OCI-LY7 (cell line): ENCODE results near the gene CXCL1. TPM values are rescaled to one million over a fixed set of nuclear protein-coding genes. Genes with fewer than 3 reads are reported as not detected.

ENCODE experiments used
- BruUV-seq: library from RNA; stranded (reverse); fragments of 400-500 nt; replicated peaks from 2 replicates; lab custom pipeline; 2021; lab: Mats Ljungman, UMichigan
- CTCF ChIA-PET: fragments of 300-600 bp; sonication (Branson Sonifier 250); formaldehyde crosslinking; loops from one replicate; lab custom pipeline; 2022; ENCODE audit warnings: antibody characterized with exemption; ENCODE audit not compliant: unreplicated experiment; lab: Charles Lee
- POLR2A ChIA-PET: fragments of 300-600 bp; sonication (Branson Sonifier 250); formaldehyde crosslinking; loops from one replicate; lab custom pipeline; 2022; ENCODE audit warnings: antibody characterized with exemption; lab: Charles Lee
- DNase-seq: peaks from one replicate; pipeline ENCODE4 v3.0.0-alpha.2; 2015; ENCODE audit warnings: low spot score
- H2AFZ ChIP-seq: fragments of 200-600 bp; sonication (generic), shearing (Covaris generic); 2 replicates; pipeline ENCODE4 v1.6.1; 2014; ENCODE audit warnings: mild to moderate bottlenecking, antibody characterized with exemption, low read length, moderate library complexity
- H3K27ac ChIP-seq: fragments of 200-600 bp; sonication (generic); 2 replicates; pipeline ENCODE4 v1.5.1; 2014; ENCODE audit warnings: mixed run types, low read depth, mild to moderate bottlenecking, moderate library complexity, low read length, inconsistent platforms; ENCODE audit not compliant: poor library complexity, severe bottlenecking
- H3K36me3 ChIP-seq: fragments of 200-600 bp; sonication (generic); 2 replicates; pipeline ENCODE4 v1.6.1; 2014; ENCODE audit warnings: mild to moderate bottlenecking, antibody characterized with exemption, low read length, moderate library complexity, mixed read lengths; ENCODE audit not compliant: insufficient read depth
- H3K4me1 ChIP-seq: fragments of 200-600 bp; sonication (generic); 2 replicates; pipeline ENCODE4 v1.5.1; 2014; ENCODE audit warnings: mild to moderate bottlenecking, low read length; ENCODE audit not compliant: insufficient read depth, poor library complexity, severe bottlenecking
- H3K4me2 ChIP-seq: fragments of 200-600 bp; sonication (generic); 2 replicates; pipeline ENCODE4 v1.6.1; 2014; ENCODE audit warnings: mild to moderate bottlenecking, low read length
- H3K4me3 ChIP-seq: fragments of 200-600 bp; sonication (generic); 2 replicates; pipeline ENCODE4 v1.5.1; 2014; ENCODE audit warnings: mild to moderate bottlenecking, low read depth, low read length; ENCODE audit not compliant: poor library complexity, severe bottlenecking
- H3K79me2 ChIP-seq: fragments of 200-600 bp; sonication (generic); 2 replicates; pipeline ENCODE4 v1.6.1; 2016; ENCODE audit warnings: low read depth, mild to moderate bottlenecking, low read length, moderate library complexity, mixed read lengths; ENCODE audit not compliant: insufficient read depth
- H3K9me2 ChIP-seq: fragments of 200-600 bp; sonication (generic); 2 replicates; pipeline ENCODE4 v1.6.1; 2016; ENCODE audit warnings: mild to moderate bottlenecking, low read length, mixed read lengths; ENCODE audit not compliant: insufficient read depth
- H3K9me3 ChIP-seq: fragments of 200-600 bp; sonication (generic); 2 replicates; pipeline ENCODE4 v1.6.1; 2014; ENCODE audit warnings: mild to moderate bottlenecking, mixed run types, low read length, mixed read lengths
- H4K20me1 ChIP-seq: fragments of 200-600 bp; sonication (generic); 2 replicates; pipeline ENCODE4 v1.6.1; 2014; ENCODE audit warnings: mild to moderate bottlenecking, antibody characterized with exemption, low read length, moderate library complexity, mixed read lengths; ENCODE audit not compliant: insufficient read depth
- CTCF ChIP-seq: fragments of 200-600 bp; sonication (generic); conservative IDR thresholded peaks from 2 replicates; pipeline ENCODE4 v1.5.1; 2014; ENCODE audit warnings: mild to moderate bottlenecking, antibody characterized with exemption, low read length, moderate library complexity, mixed read lengths
- EZH2phosphoT487 ChIP-seq: fragments of 200-600 bp; sonication (generic); IDR thresholded peaks from 2 replicates; pipeline ENCODE4 v1.6.1; 2018; ENCODE audit warnings: low read depth, borderline replicate concordance, mild to moderate bottlenecking, mixed run types, antibody characterized with exemption, low read length, moderate library complexity, mixed read lengths
- intact Hi-C: fragments of 100-400 bp; cut with micrococcal nuclease; formaldehyde crosslinking; loops from one replicate; pipeline ENCODE4 v1.10.0; 2022; ENCODE audit not compliant: unreplicated experiment
- total RNA-seq, 2 experiments: library from RNA; depleted of rRNA in 1 of 2; stranded (reverse); fragments of >200 nt in 1 of 2; shearing (Covaris generic) in 1 of 2; gene quantifications; 2 replicates each; pipeline ENCODE4 v1.2.3, GENCODE V29; 2014 to 2022

CXCL1 gene
- total RNA-seq, 2 experiments from 2014 or later: not detected

- Histone ChIP-seq H3K36me3 (no peaks in the 10 kb centered on the region), H2AFZ (no peak overlapping the region), H3K9me2 (no peaks in the 10 kb centered on the region), H3K4me3 (no peak overlapping the region), H3K4me1 (no peaks in the 10 kb centered on the region), H3K79me2 (no peaks in the 10 kb centered on the region), H3K27ac (no peak overlapping the region), H3K4me2 (no peak overlapping the region), H4K20me1 (no peaks in the 10 kb centered on the region), H3K9me3 (no peaks in the 10 kb centered on the region)
- ChIA-PET POLR2A (no interaction called here), CTCF (no interaction called here)
- no TSS peak for BruUV-seq
- DNase-seq: no peak
- TF ChIP-seq CTCF: no peak
- TF ChIP-seq EZH2phosphoT487: no peak
- intact Hi-C loops: no loop called here
These were observed 48.9 kb downstream of the CXCL1 start for GRCh38 chr4:73918058-73918457.

- H3K9me3 ChIP-seq: no peaks in the 10 kb centered on the region
- H3K36me3 ChIP-seq: no peaks in the 10 kb centered on the region
- no peaks in the 10 kb centered on the region for H4K20me1 ChIP-seq
- ChIA-PET CTCF (no interaction called here), POLR2A (no interaction called here)
- intact Hi-C loops: no loop called here
- TF ChIP-seq CTCF (no peak), EZH2phosphoT487 (no peak)
- no peaks in the 10 kb centered on the region for H3K79me2 ChIP-seq
- H3K9me2 ChIP-seq: no peaks in the 10 kb centered on the region
- H3K27ac ChIP-seq: no peak overlapping the region
- no peak overlapping the region for H3K4me2 ChIP-seq
- DNase-seq: no peak
- no TSS peak for BruUV-seq
- H2AFZ ChIP-seq: no peak overlapping the region
- no peak overlapping the region for H3K4me3 ChIP-seq
- H3K4me1 ChIP-seq: no peaks in the 10 kb centered on the region
These were observed 50.5 kb downstream of the CXCL1 start for GRCh38 chr4:73919691-73920090.

Other genes with a start within 250 kb of the CXCL1 start
- gene RASSF6, start 249.0 kb upstream of the CXCL1 start, total RNA-seq (2014; rRNA removed; shearing (Covaris generic)): 32.5 and 48.3 TPM in 2 replicates
- 62.2 and 86.6 TPM in 2 replicates for gene RASSF6, start 249.0 kb upstream of the CXCL1 start, total RNA-seq (2022)
- gene CXCL8, start 128.8 kb upstream of the CXCL1 start, total RNA-seq (2014; rRNA removed; shearing (Covaris generic)): not detected in 2 replicates
- gene CXCL8, start 128.8 kb upstream of the CXCL1 start, total RNA-seq (2022): not detected in 2 replicates
- not detected in 2 replicates for gene CXCL6, start 32.7 kb upstream of the CXCL1 start, total RNA-seq (2014; rRNA removed; shearing (Covaris generic))
- gene CXCL6, start 32.7 kb upstream of the CXCL1 start, total RNA-seq (2022): not detected in 2 replicates
- gene PF4V1, start 16.1 kb upstream of the CXCL1 start, total RNA-seq (2014; rRNA removed; shearing (Covaris generic)): not detected in 2 replicates
- not detected in 2 replicates for gene PF4V1, start 16.1 kb upstream of the CXCL1 start, total RNA-seq (2022)
- gene PF4, start 112.6 kb downstream of the CXCL1 start, total RNA-seq (2014; rRNA removed; shearing (Covaris generic)): not detected in 2 replicates
- not detected in 2 replicates for gene PF4, start 112.6 kb downstream of the CXCL1 start, total RNA-seq (2022)
- not detected in 2 replicates for gene PPBP, start 118.8 kb downstream of the CXCL1 start, total RNA-seq (2014; rRNA removed; shearing (Covaris generic))
- not detected in 2 replicates for gene PPBP, start 118.8 kb downstream of the CXCL1 start, total RNA-seq (2022)
- gene CXCL5, start 129.3 kb downstream of the CXCL1 start, total RNA-seq (2014; rRNA removed; shearing (Covaris generic)): not detected in 2 replicates
- not detected in 2 replicates for gene CXCL5, start 129.3 kb downstream of the CXCL1 start, total RNA-seq (2022)
- not detected in 2 replicates for gene CXCL3, start 169.3 kb downstream of the CXCL1 start, total RNA-seq (2014; rRNA removed; shearing (Covaris generic))
- not detected in 2 replicates for gene CXCL3, start 169.3 kb downstream of the CXCL1 start, total RNA-seq (2022)
- not detected in 2 replicates for gene CXCL2, start 229.8 kb downstream of the CXCL1 start, total RNA-seq (2014; rRNA removed; shearing (Covaris generic))
- gene CXCL2, start 229.8 kb downstream of the CXCL1 start, total RNA-seq (2022): not detected in 2 replicates